ENCODE measurements around the gene ENTPD3.

ENTPD3 gene

DNA sequence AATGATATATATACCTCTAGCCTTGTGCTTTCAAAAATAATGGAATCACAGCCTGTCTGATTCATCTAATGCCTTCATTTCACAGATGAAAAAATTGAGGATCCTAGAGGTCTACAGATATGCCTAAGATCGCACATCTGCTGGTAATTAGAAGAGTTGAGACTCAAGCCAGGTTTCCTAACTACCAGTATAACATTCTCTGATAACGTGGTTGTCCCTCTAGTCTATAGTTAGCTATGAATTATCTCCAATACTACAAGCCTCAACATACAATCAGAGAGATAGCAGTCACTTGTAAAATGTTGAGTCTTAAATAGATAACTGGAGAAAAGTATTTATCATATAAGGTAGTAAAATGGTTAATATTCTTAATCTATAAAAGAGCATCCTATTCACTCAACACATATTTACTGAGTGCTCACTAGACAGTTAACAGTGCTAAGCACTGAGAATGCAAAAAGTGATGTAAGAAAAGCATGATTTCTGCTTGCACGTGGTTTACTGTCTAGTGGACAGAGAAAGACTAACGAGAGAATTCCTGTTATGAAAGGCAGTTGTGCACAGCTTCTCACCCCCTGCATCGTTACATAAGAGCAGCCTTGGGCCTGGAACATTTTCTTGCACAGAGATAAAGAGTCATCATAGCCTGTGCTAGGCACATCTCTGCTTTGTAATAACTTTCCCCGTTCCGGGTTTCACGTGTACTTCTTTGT is 4.9 kb upstream of the ENTPD3 start:
- no peaks in the 10 kb centered on the region for H3K27me3 ChIP-seq (ENCODE audit: insufficient read depth, poor library complexity, severe bottlenecking)
- DNase-seq (ENCODE audit: low spot score) (no peak), ATAC-seq (ENCODE audit: low read depth) (no peak)
- no peak overlapping the region for H3K27ac ChIP-seq (ENCODE audit: poor library complexity, severe bottlenecking)
- no peaks in the 10 kb centered on the region for H3K36me3 ChIP-seq (ENCODE audit: low read depth)
- TF ChIP-seq, protein P1, sequence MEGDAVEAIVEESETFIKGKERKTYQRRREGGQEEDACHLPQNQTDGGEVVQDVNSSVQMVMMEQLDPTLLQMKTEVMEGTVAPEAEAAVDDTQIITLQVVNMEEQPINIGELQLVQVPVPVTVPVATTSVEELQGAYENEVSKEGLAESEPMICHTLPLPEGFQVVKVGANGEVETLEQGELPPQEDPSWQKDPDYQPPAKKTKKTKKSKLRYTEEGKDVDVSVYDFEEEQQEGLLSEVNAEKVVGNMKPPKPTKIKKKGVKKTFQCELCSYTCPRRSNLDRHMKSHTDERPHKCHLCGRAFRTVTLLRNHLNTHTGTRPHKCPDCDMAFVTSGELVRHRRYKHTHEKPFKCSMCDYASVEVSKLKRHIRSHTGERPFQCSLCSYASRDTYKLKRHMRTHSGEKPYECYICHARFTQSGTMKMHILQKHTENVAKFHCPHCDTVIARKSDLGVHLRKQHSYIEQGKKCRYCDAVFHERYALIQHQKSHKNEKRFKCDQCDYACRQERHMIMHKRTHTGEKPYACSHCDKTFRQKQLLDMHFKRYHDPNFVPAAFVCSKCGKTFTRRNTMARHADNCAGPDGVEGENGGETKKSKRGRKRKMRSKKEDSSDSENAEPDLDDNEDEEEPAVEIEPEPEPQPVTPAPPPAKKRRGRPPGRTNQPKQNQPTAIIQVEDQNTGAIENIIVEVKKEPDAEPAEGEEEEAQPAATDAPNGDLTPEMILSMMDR (IDR thresholded peaks at IDR 0.05; ENCODE audit: poor library complexity, severe bottlenecking) = no peak
- H3K4me1 ChIP-seq (ENCODE audit: insufficient read depth, poor library complexity, severe bottlenecking) = no peaks in the 10 kb centered on the region
- no peak overlapping the region for H3K4me3 ChIP-seq (ENCODE audit: severe bottlenecking)
- no peaks in the 10 kb centered on the region for H3K9me3 ChIP-seq (ENCODE audit: severe bottlenecking)

DNA sequence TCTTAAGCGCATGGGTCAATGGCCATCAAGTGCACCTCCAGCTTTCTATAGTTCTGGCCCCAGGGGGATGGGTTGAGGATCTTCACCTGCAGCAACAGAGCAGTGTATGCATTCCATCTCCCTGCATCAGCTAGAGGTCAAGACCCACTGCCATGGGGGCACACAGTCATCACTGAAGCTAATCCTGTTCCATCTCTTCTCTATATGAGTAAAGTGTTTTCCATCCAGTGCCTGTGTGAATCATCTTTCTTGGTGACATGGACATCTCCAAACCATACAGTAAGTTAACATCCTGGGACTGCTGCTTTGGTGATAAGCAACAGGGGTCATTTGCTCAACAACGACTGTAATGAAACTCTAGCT is 4.4 kb upstream of the ENTPD3 start:
- no peaks in the 10 kb centered on the region for H3K27me3 ChIP-seq (ENCODE audit: insufficient read depth, poor library complexity, severe bottlenecking)
- H3K36me3 ChIP-seq (ENCODE audit: low read depth) = no peaks in the 10 kb centered on the region
- no peaks in the 10 kb centered on the region for H3K9me3 ChIP-seq (ENCODE audit: severe bottlenecking)
- TF ChIP-seq, protein P1 (IDR thresholded peaks at IDR 0.05; ENCODE audit: poor library complexity, severe bottlenecking) = no peak
- H3K4me1 ChIP-seq (ENCODE audit: insufficient read depth, poor library complexity, severe bottlenecking) = peaks cover 2% of the 10 kb centered on the region
- ATAC-seq (ENCODE audit: low read depth) (peak; percentile 15; the same call in 1 of the 3 replicates), DNase-seq (ENCODE audit: low spot score) (no peak)
- H3K4me3 ChIP-seq (ENCODE audit: severe bottlenecking) = no peak overlapping the region
- no peak overlapping the region for H3K27ac ChIP-seq (ENCODE audit: poor library complexity, severe bottlenecking)

DNA sequence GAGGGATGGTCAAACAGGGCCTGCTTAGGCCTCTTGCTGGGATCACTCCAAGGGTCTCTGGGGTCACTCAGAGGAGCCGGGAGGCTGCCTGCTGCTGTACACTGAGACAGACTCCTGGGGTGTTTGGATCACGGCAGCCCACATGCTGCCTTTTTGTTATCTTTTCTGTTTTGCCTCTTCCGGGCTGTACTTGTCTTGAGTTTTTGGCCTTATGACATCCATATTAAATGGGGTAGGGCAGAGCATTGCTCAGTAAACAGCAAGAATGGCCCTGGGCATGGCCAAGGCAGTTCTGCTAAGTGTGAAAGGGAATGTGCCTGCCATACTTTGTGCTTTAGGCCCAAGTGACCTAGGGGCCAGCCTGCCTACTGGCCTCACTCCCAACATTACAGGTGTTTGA is 771 bp upstream of the ENTPD3 start:
- ATAC-seq (ENCODE audit: low read depth) = no peak

DNA sequence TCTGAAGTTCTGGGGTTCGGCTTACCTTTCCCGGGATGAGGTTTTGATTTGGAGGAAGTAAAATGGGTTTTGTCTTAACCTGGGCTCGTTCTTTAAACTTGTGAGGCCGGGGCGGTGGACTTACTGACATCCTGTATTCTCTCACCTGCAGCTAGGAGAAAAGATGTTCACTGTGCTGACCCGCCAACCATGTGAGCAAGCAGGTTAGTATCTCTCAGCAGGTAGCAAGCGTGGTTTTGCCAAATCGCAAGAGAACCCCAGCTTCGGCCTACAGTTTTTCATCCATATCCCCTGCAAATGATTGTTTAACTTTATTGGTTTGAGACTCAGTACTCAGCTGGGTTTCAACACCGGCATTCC is 891 bp downstream of the ENTPD3 start:
- Histone ChIP-seq H3K36me3 (ENCODE audit: low read depth) (no peaks in the 10 kb centered on the region), H3K27ac (ENCODE audit: poor library complexity, severe bottlenecking) (peak overlapping the region; percentile 6)
- DNase-seq (ENCODE audit: low spot score) = no peak

More for the DNA sequence above, 771 bp upstream of the ENTPD3 start:
- DNase-seq (ENCODE audit: low spot score) = no peak
- TF ChIP-seq, protein P1 (IDR thresholded peaks at IDR 0.05; ENCODE audit: poor library complexity, severe bottlenecking) = no peak
- Histone ChIP-seq H3K4me3 (ENCODE audit: severe bottlenecking) (no peak overlapping the region), H3K9me3 (ENCODE audit: severe bottlenecking) (no peaks in the 10 kb centered on the region), H3K4me1 (ENCODE audit: insufficient read depth, poor library complexity, severe bottlenecking) (peaks cover 13% of the 10 kb centered on the region), H3K27me3 (ENCODE audit: insufficient read depth, poor library complexity, severe bottlenecking) (no peaks in the 10 kb centered on the region), H3K36me3 (ENCODE audit: low read depth) (no peaks in the 10 kb centered on the region), H3K27ac (ENCODE audit: poor library complexity, severe bottlenecking) (no peak overlapping the region)

DNA sequence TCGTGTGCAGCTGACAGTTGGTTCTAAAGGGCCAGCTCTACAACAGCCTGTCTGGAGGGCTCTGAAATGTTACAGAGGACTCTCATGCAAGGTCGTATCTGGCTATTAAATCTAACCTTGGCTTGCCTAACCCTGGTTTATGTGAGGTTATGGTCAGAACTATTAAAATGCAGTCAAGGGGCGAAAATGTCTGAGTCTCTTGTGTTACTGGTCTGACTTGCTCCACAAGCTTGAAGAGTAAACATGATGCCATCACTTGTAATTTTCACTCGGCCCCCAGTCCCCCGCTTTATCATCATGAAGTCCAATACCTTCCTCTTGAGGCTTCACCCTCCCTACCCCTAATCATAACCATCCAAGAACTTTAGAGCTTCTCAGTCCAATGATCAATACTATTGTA is 9.4 kb downstream of the ENTPD3 start:
- DNase-seq (ENCODE audit: low spot score) (no peak), ATAC-seq (ENCODE audit: low read depth) (no peak)
- TF ChIP-seq, protein P1 (IDR thresholded peaks at IDR 0.05; ENCODE audit: poor library complexity, severe bottlenecking) = no peak
- Histone ChIP-seq H3K9me3 (ENCODE audit: severe bottlenecking) (no peaks in the 10 kb centered on the region), H3K4me1 (ENCODE audit: insufficient read depth, poor library complexity, severe bottlenecking) (no peaks in the 10 kb centered on the region), H3K4me3 (ENCODE audit: severe bottlenecking) (no peak overlapping the region), H3K27ac (ENCODE audit: poor library complexity, severe bottlenecking) (no peak overlapping the region), H3K36me3 (ENCODE audit: low read depth) (no peaks in the 10 kb centered on the region), H3K27me3 (ENCODE audit: insufficient read depth, poor library complexity, severe bottlenecking) (no peaks in the 10 kb centered on the region)

More for the DNA sequence above, 891 bp downstream of the ENTPD3 start:
- H3K4me1 ChIP-seq (ENCODE audit: insufficient read depth, poor library complexity, severe bottlenecking) = peaks cover 13% of the 10 kb centered on the region
- H3K4me3 ChIP-seq (ENCODE audit: severe bottlenecking) = peak overlapping the region; percentile 37
- peak; percentile 55 for ATAC-seq (ENCODE audit: low read depth)
- no peaks in the 10 kb centered on the region for H3K27me3 ChIP-seq (ENCODE audit: insufficient read depth, poor library complexity, severe bottlenecking)
- TF ChIP-seq, protein P1 (IDR thresholded peaks at IDR 0.05; ENCODE audit: poor library complexity, severe bottlenecking) = no peak
- H3K9me3 ChIP-seq (ENCODE audit: severe bottlenecking) = no peaks in the 10 kb centered on the region

Measured in RWPE2 (cell line).